Caco-2 (cell line): Measurements from ENCODE around the gene OR10J1. TPM values are rescaled to one million over a fixed set of nuclear protein-coding genes. Genes with fewer than 3 reads are reported as not detected.

ENCODE experiments used
- BruUV-seq: library from RNA; stranded (reverse); fragments of 400-500 nt; replicated peaks from 2 replicates; lab custom pipeline; 2021; lab: Mats Ljungman, UMichigan
- CTCF ChIA-PET: fragments of 300-600 bp; sonication (Branson Sonifier 250); formaldehyde crosslinking; loops from one replicate; lab custom pipeline; 2022; ENCODE audit warnings: antibody characterized with exemption; lab: Charles Lee
- POLR2A ChIA-PET: fragments of 300-600 bp; sonication (Branson Sonifier 250); formaldehyde crosslinking; loops from one replicate; lab custom pipeline; 2022; ENCODE audit warnings: antibody characterized with exemption; lab: Charles Lee
- DNase-seq, 2 experiments: peaks; one replicate each; pipeline versions ENCODE4 v3.0.0 to v3.0.0-alpha.2; 2020 to 2022
- H3K27me3 ChIP-seq: replicated peaks from 2 replicates; pipeline ENCODE4 v1.6.0; 2011; ENCODE audit warnings: low read length; ENCODE audit not compliant: control insufficient read depth, insufficient read depth
- H3K36me3 ChIP-seq: 2 replicates; pipeline ENCODE4 v1.5.1; 2011; ENCODE audit warnings: low read length; ENCODE audit not compliant: control insufficient read depth, insufficient read depth
- H3K4me1 ChIP-seq: fragments of 250-450 bp; sonication (Bioruptor Pico); 2 replicates; pipeline ENCODE4 v1.5.1; 2020; ENCODE audit warnings: mild to moderate bottlenecking
- H3K4me3 ChIP-seq: 2 replicates; pipeline ENCODE4 v1.5.1; 2011; ENCODE audit warnings: low read depth, mild to moderate bottlenecking, control low read depth, low read length
- H3K9me3 ChIP-seq: fragments of 250-450 bp; sonication (Bioruptor Pico); 2 replicates; pipeline ENCODE4 v1.5.1; 2020; ENCODE audit warnings: mild to moderate bottlenecking, moderate library complexity
- H3K27ac Mint-ChIP-seq: one replicate; pipeline ENCODE4 v1.8.0; 2022; ENCODE audit warnings: mixed read lengths; ENCODE audit not compliant: unreplicated experiment
- H3K27me3 Mint-ChIP-seq: one replicate; pipeline ENCODE4 v1.8.0; 2022; ENCODE audit warnings: mixed read lengths; ENCODE audit not compliant: insufficient read depth, unreplicated experiment
- H3K36me3 Mint-ChIP-seq: one replicate; pipeline ENCODE4 v1.8.0; 2022; ENCODE audit warnings: mild to moderate bottlenecking, mixed read lengths; ENCODE audit not compliant: insufficient read depth, unreplicated experiment
- H3K4me1 Mint-ChIP-seq: one replicate; pipeline ENCODE4 v1.8.0; 2022; ENCODE audit warnings: low read depth, mixed read lengths; ENCODE audit not compliant: unreplicated experiment
- H3K4me3 Mint-ChIP-seq: one replicate; pipeline ENCODE4 v1.8.0; 2022; ENCODE audit warnings: mild to moderate bottlenecking, moderate library complexity, mixed read lengths; ENCODE audit not compliant: unreplicated experiment
- H3K9me3 Mint-ChIP-seq: one replicate; pipeline ENCODE4 v1.8.0; 2022; ENCODE audit warnings: mixed read lengths; ENCODE audit not compliant: unreplicated experiment
- intact Hi-C: fragments of 100-400 bp; cut with micrococcal nuclease; formaldehyde crosslinking; loops from one replicate; pipeline ENCODE4 v1.10.0; 2022; ENCODE audit not compliant: unreplicated experiment
- total RNA-seq: library from RNA; stranded (reverse); gene quantifications from 2 replicates; pipeline ENCODE4 v1.2.3, GENCODE V29; 2022
- TF ChIP-seq, protein P1 (sequence below), 2 experiments: fragments of 200-600 bp in 1 of 2; IDR thresholded peaks; 1 replicate in 1 of 2; 2 replicates in 1 of 2; pipeline versions ENCODE4 v1.5.1 to v1.8.0; 2011 to 2022; ENCODE audit warnings: antibody characterized with exemption in 1 of 2, control low read depth in 1 of 2, inconsistent platforms in 1 of 2, low read depth in 1 of 2, low read length in 1 of 2, mild to moderate bottlenecking in 1 of 2, moderate library complexity in 1 of 2; ENCODE audit not compliant: insufficient read depth in 1 of 2, severe bottlenecking in 1 of 2, unreplicated experiment in 1 of 2

OR10J1 gene
- total RNA-seq, 1 experiment from 2014 or later, result not detected

- ChIA-PET CTCF (no interaction called here), POLR2A (no interaction called here)
- no peak overlapping the region for H3K4me3 Mint-ChIP-seq
- H3K27me3 Mint-ChIP-seq, result peaks cover 3% of the 10 kb centered on the region
- H3K9me3 Mint-ChIP-seq, result peaks cover 34% of the 10 kb centered on the region
- no peak for DNase-seq
- Histone ChIP-seq H3K4me3 (no peak overlapping the region), H3K9me3 (peaks cover 13% of the 10 kb centered on the region), H3K4me1 (no peaks in the 10 kb centered on the region), H3K36me3 (no peaks in the 10 kb centered on the region), H3K27me3 (no peaks in the 10 kb centered on the region)
- no peaks in the 10 kb centered on the region for H3K36me3 Mint-ChIP-seq
- TF ChIP-seq, protein P1, sequence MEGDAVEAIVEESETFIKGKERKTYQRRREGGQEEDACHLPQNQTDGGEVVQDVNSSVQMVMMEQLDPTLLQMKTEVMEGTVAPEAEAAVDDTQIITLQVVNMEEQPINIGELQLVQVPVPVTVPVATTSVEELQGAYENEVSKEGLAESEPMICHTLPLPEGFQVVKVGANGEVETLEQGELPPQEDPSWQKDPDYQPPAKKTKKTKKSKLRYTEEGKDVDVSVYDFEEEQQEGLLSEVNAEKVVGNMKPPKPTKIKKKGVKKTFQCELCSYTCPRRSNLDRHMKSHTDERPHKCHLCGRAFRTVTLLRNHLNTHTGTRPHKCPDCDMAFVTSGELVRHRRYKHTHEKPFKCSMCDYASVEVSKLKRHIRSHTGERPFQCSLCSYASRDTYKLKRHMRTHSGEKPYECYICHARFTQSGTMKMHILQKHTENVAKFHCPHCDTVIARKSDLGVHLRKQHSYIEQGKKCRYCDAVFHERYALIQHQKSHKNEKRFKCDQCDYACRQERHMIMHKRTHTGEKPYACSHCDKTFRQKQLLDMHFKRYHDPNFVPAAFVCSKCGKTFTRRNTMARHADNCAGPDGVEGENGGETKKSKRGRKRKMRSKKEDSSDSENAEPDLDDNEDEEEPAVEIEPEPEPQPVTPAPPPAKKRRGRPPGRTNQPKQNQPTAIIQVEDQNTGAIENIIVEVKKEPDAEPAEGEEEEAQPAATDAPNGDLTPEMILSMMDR (IDR thresholded peaks at IDR 0.05; ENCODE audit: insufficient read depth in 1 of 2, low read depth in 1 of 2, low read length in 1 of 2, severe bottlenecking in 1 of 2, unreplicated experiment in 1 of 2), result no peak
- no peak overlapping the region for H3K27ac Mint-ChIP-seq
- no peaks in the 10 kb centered on the region for H3K4me1 Mint-ChIP-seq
- intact Hi-C loops, result no loop called here
- BruUV-seq, result no TSS peak
Measured at GRCh38 chr1:159465191-159465603, 25.7 kb downstream of the OR10J1 start.

DNA sequence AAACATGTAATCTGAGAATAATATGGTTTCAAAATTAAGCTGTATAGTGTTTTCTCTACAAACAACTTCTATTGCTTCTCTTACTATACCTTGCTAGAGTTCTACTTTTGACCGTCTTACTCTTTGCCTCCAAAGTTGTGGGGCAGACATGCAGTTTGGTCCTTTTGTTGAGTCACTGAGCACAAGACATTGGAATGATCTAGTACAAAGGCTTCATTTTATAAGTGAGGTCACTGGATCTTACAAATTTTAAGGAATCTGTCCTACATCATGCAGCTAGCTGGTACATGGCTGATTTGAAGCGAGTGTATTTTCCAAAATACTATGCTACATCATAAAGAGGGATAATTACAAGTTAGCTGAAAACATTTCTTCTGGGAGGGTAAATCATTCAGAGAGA is 28.8 kb downstream of the OR10J1 start:
- Histone ChIP-seq H3K9me3 (no peaks in the 10 kb centered on the region), H3K4me1 (no peaks in the 10 kb centered on the region), H3K27me3 (no peaks in the 10 kb centered on the region), H3K36me3 (no peaks in the 10 kb centered on the region), H3K4me3 (no peak overlapping the region)
- Mint-ChIP-seq H3K4me1 (no peaks in the 10 kb centered on the region), H3K4me3 (no peak overlapping the region), H3K9me3 (peaks cover 9% of the 10 kb centered on the region), H3K27me3 (peaks cover 6% of the 10 kb centered on the region), H3K36me3 (no peaks in the 10 kb centered on the region), H3K27ac (no peak overlapping the region)
- CTCF ChIA-PET, result no interaction called here
- TF ChIP-seq, protein P1 (IDR thresholded peaks at IDR 0.05; ENCODE audit: insufficient read depth in 1 of 2, low read depth in 1 of 2, low read length in 1 of 2, severe bottlenecking in 1 of 2, unreplicated experiment in 1 of 2), result no peak
- POLR2A ChIA-PET, result no interaction called here
- no peak for DNase-seq
- intact Hi-C loops, result no loop called here
- no TSS peak for BruUV-seq

DNA sequence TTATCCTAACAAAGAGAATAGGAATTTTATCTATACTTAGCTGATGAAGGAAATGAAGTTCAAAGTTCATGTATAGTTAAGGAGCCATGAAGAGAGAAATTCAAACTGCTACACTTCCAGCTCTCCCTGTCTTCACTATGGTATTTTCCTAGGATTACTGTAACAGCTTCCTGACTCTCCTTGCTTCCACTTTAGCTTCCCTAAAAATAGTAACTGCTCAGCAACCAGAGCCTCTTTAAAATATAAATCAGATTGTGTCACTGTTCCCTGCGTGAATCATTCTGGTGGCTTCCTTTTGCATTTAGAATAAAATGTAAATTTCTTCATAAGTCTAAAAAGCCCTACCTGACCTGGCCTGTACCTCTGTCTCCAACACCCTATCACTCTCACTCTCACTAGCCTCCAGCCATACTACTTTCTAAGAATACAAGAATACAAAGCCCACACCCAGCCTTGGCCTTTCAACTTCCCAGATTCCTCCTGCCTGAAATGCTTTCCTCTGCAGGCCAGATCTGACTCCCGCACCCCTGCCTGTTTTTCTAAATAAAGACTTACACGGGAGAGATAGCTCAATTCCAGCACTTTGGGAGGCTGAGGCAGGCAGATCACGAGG is 30.5 kb downstream of the OR10J1 start:
- DNase-seq, result no peak
- no peak overlapping the region for H3K4me3 ChIP-seq
- TF ChIP-seq, protein P1 (IDR thresholded peaks at IDR 0.05; ENCODE audit: insufficient read depth in 1 of 2, low read depth in 1 of 2, low read length in 1 of 2, severe bottlenecking in 1 of 2, unreplicated experiment in 1 of 2), result no peak
- BruUV-seq, result no TSS peak
- no peaks in the 10 kb centered on the region for H3K36me3 ChIP-seq
- H3K36me3 Mint-ChIP-seq, result no peaks in the 10 kb centered on the region
- no peaks in the 10 kb centered on the region for H3K4me1 Mint-ChIP-seq
- peaks cover 8% of the 10 kb centered on the region for H3K27me3 Mint-ChIP-seq
- CTCF ChIA-PET, result no interaction called here
- no peaks in the 10 kb centered on the region for H3K9me3 Mint-ChIP-seq
- no peaks in the 10 kb centered on the region for H3K4me1 ChIP-seq
- no peak overlapping the region for H3K4me3 Mint-ChIP-seq
- no peaks in the 10 kb centered on the region for H3K27me3 ChIP-seq
- intact Hi-C loops, result no loop called here
- POLR2A ChIA-PET, result no interaction called here
- H3K27ac Mint-ChIP-seq, result no peak overlapping the region
- H3K9me3 ChIP-seq, result no peaks in the 10 kb centered on the region
